DMS53 treated with DMSO at 0.1 percent for 48 hours (cell line): Measurements from ENCODE around the gene INSM2.

Experiments
- DNase-seq: peaks from one replicate; lab custom pipeline; 2025; ENCODE audit not compliant: unreplicated experiment; lab: John Stamatoyannopoulos, UW

Gene INSM2

GRCh38 chr14:35539969-35540368 lies 6.0 kb downstream of the INSM2 start:
- DNase-seq: no peak

- DNase-seq: no peak
Measured at GRCh38 chr14:35543006-35543405, 9.0 kb downstream of the INSM2 start.

- no peak for DNase-seq
Measured at GRCh38 chr14:35549551-35549950, 15.6 kb downstream of the INSM2 start.

- DNase-seq: no peak
Measured at GRCh38 chr14:35551081-35551480, 17.1 kb downstream of the INSM2 start.

GRCh38 chr14:35553808-35554207 lies 19.8 kb downstream of the INSM2 start:
- DNase-seq: no peak

GRCh38 chr14:35556548-35556947 lies 22.6 kb downstream of the INSM2 start:
- no peak for DNase-seq

- DNase-seq: no peak
Measured at GRCh38 chr14:35557221-35557747, 23.3 kb downstream of the INSM2 start.

- DNase-seq: no peak
Measured at GRCh38 chr14:35558680-35559079, 24.7 kb downstream of the INSM2 start.

- DNase-seq: no peak
Measured at GRCh38 chr14:35565871-35566464, 32.0 kb downstream of the INSM2 start.

- no peak for DNase-seq
Measured at GRCh38 chr14:35571598-35571997, 37.6 kb downstream of the INSM2 start.

GRCh38 chr14:35573911-35574310 lies 39.9 kb downstream of the INSM2 start:
- no peak for DNase-seq

GRCh38 chr14:35576260-35576659 lies 42.3 kb downstream of the INSM2 start:
- no peak for DNase-seq

- DNase-seq: no peak
Measured at GRCh38 chr14:35576856-35577255, 42.9 kb downstream of the INSM2 start.

GRCh38 chr14:35578135-35578534 lies 44.2 kb downstream of the INSM2 start:
- DNase-seq: no peak

GRCh38 chr14:35578639-35579038 lies 44.7 kb downstream of the INSM2 start:
- DNase-seq: no peak
